Left renal pelvis (tissue), 4 donors: ENCODE results near the gene CCDC33. TPM values are rescaled to one million over a fixed set of nuclear protein-coding genes. Genes with fewer than 3 reads are reported as not detected.

Experiments used
- DNase-seq, 4 donors: peaks; one replicate each; pipeline ENCODE4 v3.0.0-alpha.2; 2013; ENCODE audit warnings: low read depth in 4 of 4, low spot score in 3 of 4
- polyA plus RNA-seq, 4 donors: library from polyadenylated mRNA; unstranded; fragments of 120-200 nt; gene quantifications; one replicate each; pipeline ENCODE4 v1.2.1, GENCODE V29; 2013; ENCODE audit not compliant: insufficient read length in 4 of 4

The CCDC33 gene
- polyA plus RNA-seq, 4 donors = 2.8 to 9.2 (median 3.9) TPM

DNA sequence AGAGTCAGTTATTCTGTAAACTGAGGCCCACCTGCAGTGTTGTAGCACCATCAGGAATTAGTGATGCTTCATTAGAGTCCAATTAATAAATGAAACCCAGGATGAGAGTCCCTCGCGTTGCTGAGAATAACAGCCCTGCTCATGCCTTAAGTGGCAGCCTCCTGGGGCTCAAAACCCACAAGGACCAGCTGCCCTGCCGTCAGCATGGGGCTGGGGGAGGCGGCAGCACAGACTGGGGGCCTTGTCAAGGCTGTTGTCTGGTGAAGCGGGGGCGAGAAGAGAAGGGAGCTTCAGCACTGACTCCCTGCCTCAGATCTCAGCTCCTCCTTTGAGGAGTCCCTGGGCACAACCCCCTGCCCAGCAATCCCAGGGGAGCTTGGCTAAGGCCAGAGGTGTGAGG, 21.0 kb downstream of the CCDC33 start:
- DNase-seq = no peak

DNA sequence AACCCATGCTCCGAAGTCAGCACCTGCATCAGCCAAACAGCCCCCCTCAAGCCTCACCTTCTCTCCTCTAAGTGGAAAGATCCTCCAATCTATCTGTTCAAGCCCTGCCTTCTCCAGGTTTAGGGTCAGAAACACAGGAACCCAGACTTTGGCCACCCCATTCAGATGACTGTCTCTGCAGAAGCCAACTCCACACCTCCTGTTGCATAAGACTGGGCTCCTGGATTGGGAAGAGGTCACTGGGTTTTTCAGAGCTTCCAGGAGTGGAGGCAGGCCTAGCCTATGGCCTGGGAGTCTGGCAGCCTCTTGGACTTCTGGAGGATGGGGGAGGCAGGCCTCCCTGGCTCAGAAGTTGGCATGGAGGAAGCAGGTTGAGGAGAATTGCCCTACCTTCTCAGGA, 21.5 kb downstream of the CCDC33 start:
- DNase-seq = no peak

DNA sequence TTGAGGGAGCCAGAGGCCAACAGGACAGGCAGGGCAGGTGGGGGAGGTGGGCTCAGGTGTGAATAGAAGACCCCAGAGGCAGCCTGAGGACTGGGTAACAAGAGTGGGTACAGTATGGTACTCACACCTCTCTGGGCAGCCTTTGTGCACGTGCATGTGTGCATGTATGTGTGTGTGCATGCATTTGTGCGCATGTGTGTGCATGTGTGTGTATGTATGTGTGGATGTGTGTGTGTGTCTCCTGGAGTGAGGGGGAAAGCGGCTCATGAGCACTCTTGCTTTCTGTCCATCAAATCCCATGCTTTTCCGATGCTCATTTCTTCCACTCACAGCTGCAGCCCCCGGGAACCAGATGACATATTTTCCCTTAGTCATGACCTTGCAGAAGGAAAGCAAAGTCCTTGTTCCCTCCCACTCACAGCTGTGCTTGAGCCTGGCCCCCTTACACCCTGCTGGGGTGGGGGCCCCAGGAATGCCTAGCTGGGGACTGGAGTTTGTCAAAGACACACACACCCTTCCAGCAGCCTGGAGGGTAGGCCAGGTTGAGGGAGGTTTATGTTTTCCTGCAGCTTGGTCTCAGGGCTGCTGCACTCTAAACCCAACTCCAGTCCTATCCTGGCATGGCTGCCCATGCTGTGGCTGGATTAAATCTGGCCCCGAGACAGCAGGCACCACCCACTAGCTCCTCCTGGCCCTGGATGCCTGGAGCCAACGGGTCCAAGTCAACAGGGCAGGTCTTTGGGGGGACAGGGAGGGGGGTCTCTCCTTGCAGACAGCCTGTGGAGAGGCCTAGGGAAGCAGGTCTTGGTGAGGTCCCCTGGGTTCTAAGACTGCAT, 22.5 kb downstream of the CCDC33 start:
- no peak for DNase-seq

DNA sequence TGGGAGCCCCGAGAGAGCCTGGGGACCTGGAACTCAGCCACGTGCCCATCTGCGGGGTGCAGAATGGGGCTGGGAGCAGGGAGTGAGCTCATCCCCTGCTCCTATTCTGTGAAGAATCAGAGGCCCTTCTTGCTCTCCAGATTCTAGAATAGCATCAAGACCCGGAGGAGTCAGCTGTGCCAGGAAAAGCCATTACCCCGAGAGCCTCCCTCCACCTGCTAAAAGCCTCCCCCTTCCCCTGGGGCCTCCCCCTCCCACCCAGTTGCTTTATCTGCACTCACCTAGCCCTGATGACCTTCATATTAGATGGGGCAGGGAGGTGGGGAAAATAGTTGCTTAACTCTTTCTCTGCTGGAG, 23.1 kb downstream of the CCDC33 start:
- no peak for DNase-seq

DNA sequence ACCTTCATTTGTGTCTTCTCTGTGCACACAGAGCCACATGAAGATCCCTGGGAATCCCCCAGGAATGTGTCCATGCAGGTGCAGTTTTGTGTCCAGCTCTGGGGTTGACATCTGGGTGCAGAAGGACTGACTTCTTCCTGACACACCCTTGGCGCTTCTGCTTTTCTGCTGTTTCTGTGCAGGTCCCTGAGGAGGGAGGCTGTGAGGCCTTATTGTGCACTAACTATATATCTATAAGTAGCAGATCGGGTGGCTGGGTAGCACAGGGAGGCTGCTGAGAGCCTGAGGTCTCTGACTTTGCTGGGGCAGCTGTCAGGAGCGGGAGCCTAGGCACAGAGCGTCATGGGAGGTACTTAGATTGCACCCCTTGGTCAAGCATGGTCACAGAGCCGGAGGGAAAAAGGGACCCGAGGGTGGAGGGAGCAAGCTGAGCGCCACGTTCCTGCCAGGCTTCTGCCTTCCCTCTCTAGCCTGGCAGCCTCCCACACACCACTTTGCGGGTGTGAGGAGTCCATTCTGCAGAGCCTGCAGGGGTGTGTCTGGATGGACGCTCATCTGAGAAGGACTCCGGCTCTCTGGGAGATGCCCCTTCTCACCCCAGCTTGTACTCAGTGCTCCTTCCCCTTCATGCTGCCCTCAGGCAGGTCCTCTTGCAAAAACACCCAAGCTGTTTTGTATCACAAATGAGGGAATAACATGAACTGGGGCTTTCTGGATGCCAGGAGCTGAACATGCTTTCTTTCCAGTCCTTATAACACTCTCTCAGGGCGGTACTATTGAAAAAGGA, 23.9 kb downstream of the CCDC33 start:
- DNase-seq = no peak

DNA sequence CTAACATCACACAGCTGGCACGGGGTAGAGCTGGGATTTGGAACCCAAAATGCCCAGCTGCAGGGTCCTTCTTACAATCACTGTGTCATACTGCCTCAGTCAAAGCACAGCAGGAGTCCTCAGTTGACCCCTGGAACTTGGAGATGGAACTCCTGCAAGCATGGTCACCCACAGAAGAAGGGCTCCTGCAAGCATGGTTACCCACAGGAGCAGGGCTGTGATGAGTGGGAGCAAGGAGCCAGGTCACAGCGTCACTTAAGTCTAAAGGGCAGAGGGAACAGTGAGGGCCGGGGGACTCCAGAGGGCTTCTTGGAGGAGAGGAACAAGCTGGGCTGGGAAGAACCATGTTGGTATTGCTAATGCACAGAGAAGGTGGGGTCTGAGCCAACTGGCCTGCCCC, 24.9 kb downstream of the CCDC33 start:
- DNase-seq = no peak

DNA sequence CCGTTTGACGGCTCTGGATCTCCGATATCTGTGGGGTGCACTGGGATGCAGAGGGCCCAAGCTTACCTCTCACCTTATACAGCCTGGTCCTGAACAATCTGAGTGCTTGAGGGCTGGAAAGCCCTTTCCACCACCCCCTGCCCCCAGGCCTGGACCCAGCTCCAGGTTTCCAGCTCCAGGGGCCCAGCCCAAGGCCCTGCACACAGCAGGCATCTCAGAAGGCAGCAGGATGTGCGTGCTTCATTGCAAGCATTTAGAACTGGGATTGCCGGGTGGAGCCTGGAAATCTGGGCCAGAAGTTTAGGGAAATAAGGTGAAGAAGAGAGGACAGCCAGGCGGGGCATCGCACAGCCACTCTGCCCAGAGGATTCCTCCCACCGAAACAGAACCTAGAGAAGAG, 25.6 kb downstream of the CCDC33 start:
- DNase-seq = no peak

DNA sequence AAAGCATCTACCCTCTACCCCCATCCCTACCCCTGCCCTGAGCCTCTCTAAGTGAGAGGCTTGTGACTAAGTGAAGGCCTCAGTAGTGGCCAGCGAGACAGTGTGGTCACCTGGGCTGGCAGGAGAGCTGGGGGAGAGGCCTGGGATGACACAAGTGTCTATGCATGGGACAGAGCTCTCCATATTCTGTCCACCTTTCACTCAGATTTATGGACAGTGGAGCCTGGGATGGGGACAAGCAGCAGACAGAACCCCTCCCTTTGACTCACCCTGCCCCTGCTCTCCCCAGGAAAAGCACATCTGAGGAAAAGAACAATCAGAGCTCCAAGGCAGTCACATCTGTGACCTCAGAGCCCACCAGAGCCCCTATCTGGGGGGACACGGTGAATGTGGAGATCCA, 26.0 kb downstream of the CCDC33 start:
- no peak for DNase-seq

DNA sequence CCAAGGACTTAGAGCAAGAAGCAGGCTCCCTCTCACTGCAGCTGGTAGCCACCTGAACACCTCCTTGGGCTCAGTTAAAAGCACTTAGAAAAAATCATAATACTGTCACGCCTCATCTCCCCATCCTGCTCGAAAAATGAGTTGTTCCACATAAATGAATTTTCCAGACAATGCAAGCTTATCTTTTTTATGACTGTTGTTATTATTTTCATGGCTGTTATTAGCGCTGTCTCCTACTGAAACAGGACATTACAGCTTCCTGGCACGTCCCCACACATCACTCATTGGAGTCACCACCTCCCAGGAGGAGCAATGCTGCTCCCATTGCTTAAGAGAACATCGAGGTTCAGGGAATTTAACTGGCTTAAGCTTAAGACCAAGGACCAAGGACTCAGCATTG, 26.5 kb downstream of the CCDC33 start:
- DNase-seq = no peak

DNA sequence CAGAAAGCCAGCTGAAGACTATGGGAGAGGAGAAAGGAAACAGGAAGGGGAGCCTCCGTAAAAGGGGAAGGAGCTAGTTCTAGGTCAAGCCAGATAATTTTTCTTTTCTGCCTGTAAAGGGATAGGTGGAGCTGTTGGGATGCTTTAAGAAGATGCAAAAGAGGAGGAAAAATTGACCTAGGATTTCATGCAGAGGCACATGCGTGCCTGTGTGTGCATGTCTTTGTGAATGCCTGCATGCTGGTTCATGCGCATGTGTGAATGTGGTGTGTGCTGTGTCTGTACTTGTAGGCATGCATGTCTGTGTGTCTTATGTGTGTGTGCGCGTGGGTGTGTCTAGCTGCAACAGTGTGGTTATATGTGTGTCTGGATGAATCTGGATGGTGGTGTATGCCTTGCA, 27.3 kb downstream of the CCDC33 start:
- no peak for DNase-seq

DNA sequence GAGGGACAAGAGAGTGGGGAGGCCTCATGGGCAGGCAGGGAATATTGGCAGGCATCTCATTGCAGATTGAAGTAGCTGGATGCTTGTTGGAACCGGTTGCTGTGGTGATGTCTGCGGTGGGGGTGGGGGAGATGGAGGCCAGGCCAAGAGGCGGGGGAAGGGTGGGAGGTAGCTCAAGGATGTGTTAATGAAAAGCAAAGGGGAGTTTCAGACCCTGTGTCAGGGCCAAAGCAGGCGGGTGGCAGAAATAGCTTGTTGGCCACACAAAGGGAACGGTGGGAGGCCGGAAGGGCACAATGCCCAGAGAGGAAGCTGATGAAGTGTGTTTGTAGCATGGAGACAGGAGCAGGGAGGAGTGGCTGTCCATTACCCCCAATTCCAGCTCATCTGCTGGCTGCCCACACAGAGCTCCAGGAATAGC, 28.0 kb downstream of the CCDC33 start:
- DNase-seq = no peak

DNA sequence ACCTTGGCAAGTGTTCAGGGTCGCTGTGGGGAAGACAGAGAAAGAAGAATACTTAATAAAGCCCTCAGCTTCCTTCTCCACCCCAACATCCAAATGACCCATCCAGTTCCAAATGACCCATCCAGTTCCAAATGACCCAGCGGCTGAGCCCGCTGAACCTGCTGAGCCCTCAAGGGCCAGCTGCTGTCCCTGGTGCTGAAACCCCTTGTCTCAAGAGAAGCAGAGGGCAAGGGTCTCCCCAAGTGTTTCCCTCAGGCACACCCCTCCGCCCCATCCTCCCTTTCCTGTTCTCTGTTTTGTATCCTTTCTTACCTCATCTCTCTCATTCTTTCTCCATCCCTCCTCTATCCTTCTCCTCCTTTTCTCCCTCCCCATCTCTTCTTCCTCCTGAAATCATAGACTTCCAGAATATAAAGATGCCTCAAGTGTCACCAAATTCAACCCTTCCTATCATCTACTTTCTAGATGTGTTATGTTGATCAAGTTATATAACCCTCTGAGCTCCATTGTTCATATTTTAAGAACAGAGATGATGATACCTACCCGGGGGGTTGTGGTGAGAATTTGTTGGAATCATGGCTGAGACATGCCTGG, 29.0 kb downstream of the CCDC33 start:
- DNase-seq = peak in 1 of 4 donors; percentile 46

DNA sequence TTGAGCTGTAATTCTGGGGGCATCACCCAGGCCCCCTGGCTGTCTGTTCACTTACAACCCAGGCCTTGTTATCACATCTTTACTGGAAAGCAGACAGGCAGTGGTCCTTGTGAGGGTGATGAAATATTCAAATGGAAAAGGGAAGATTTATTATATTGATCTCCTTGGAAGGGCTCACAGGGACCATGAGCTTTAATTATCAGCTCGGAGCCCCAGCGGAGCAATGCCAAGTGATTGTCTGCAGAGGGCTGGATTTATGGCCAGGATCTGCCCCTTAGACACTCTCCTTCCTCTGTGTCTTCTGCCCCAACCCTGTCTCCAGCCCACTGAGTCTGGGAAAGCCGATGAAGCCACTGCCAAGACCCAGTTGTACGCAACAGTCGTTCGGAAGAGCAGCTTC, 31.9 kb downstream of the CCDC33 start:
- no peak for DNase-seq

DNA sequence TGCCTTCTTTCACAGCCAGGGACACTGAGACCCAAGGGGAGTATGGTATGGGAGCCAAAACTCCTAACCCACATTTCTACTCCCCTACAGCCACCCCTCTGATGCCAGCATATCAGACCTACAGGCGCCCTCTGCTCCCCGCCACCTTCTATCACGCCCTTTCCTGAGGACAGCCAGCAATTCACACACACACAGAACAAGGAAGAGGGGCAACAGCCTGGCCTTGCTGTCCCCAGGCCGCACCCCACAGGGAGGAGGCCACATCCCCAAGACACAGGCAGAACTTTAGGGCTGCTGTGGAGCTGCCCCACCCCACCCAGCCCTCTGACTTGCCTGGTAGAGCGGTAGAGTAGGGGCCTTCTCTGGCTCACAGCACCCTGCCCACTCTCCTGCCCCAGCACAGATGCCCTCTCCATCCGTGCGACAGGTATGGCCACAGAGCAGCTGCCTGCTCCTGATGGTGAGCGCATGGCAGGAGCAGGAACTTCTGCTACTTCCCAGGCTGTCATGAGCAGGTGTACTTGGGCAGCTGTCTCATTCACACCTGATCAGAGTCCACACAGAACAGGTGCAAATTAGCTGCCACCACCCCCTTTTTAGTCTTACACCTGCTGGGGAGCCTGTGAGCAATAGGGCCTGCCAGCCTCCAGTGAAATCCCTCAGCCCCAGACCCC, 33.4 kb downstream of the CCDC33 start:
- no peak for DNase-seq

DNA sequence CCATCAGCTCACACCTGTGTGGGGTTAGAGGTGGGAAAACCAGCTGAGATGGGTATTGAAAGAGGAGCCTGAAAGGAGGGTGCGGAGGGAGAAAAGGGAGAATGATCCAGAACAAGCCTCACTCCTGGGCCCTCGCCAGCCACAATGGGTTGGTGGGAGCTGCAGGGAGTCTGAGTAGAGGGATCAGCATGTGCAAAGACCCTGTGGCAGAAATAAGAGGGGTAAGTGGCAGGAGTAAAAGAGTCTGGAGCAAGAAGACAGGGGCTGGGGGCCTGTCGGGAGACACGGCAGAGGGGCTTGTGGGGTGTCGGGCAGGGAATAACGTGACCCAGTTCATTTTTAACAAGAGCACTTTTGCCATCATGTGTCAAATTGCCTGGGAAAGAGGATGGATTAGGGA, 34.0 kb downstream of the CCDC33 start:
- no peak for DNase-seq

DNA sequence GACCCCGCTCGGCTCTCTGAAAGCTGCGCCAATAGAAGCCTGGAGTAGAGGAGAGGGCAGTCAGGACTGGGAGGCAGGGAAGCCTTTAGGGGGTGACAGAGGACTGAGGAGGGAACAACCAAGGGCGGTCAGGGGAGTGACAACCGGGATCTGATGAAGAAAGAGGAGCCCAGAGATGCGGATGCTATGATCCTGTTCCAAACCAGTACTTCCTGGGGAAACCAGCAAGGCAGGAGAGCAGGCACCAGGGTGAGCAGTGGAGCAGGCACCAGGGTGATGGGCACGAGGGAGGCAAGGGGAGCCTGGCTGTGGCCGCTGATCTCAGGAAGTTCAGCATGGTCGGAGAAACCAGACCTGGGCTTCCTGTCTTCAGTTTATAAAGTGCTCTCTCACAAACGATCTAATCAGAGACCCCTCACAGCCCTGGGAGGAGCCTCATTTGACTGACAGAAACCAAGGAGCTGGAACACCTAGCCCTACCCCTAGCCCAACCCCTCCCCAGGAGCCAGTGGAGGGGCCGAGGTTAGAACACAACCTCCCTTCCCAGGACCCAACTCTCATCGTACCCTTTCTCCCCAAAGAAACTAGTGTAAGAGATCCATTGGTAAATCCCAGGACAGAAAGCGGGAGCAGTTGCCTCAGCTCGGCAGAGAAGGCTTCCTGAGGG, 34.9 kb downstream of the CCDC33 start:
- no peak for DNase-seq

DNA sequence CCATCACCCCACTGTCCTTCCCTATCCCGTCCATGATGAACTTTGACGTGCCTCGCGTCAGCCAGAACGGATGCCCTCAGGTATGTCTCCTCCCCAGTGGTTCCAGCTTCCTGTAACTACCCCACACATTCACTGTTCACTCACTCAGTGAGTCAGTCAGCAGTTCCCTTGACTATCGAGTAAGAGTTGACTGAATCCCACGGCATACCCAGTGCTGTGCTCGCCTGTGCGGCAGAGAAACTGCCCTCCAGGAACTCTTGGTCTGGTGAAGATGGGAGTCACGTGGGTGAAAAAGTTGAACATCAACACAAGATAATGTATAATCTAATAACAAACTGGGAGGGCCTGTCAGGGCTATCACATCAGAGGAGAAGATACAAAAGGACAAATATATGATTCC, 36.7 kb downstream of the CCDC33 start:
- DNase-seq = no peak

DNA sequence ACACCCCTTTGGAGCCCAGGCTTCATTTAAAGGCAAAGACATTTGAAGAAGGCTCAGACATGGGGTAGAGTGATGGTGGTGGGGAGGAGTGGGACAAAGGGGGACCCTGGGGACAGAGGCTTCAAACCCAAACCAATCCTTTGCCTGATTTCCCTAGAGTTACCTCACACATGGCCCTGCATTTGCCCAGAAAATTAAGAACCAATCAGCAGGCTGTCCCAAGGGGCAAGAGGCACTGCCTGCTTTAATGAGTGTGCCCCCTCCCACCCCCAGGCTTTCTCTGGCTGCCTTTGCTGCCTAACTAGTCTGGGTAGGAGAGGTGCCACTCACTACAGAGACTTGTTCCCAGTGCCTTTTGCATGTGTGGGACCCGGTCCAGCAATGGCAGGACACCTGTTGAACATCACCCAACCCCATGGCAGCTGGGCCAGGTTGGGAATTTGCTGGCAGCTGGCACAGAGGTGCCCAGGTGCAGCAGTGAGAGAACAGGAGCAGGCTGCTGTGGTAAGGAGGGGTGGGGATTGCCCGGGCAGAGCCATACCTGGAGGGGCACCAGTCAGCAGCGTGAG, 38.4 kb downstream of the CCDC33 start:
- no peak for DNase-seq

DNA sequence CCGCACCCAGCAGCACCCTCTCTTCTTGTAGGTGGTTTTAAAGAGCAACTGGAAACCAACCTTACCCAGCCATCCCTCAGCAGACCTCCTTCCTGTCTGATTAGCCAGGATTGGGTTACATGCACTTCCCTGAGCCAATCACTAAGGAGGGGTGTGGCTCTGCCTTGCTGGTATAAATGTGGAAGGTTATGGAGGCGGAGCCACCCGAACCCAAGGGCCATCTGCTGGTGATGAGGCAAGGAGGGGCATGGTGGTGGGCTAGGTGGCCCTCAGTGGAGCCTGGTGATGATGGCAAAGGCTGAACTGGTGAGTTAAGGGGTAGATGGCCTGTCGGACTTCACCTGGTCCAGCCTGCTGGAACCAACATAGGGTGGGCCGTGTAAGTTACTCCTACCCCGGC, 39.8 kb downstream of the CCDC33 start:
- no peak for DNase-seq

DNA sequence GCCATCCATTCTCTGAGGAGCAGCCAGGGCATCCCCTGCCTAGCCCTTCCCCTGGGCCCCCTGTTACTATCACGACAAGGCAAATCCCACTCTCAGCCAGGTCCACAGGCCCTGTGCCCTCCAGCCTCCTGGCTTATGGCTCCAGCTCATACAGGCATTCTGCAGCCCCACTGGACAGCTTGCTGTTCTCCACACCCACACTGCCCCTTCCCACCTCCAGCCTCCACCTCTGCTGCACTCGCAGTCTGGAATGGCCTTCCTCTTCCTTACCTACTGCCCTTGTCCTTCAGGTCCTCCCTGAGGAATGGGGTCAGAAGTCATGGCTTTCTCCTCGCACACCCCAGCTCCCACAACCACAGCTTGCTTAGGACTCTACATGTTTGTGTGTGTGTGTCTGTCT, 40.4 kb downstream of the CCDC33 start:
- no peak for DNase-seq
